T-helper 2 cell treated with Interferon-gamma antibody and Interleukin-4, amounts not matched to agents 5 μg/mL and 100 μg/mL, for 36 hours (primary cell): ENCODE measurements around the gene AHNAK.
A peak's percentile ranks its signal among the peaks of the same experiment; 100 is the strongest.

Experiments used
- DNase-seq: peaks from one replicate; pipeline ENCODE4 v3.0.0; 2021; ENCODE audit warnings: low spot score
- H3K27ac Mint-ChIP-seq: one replicate; pipeline ENCODE4 v1.8.0; 2021; ENCODE audit warnings: mild to moderate bottlenecking, mixed read lengths
- H3K27me3 Mint-ChIP-seq: one replicate; pipeline ENCODE4 v1.8.0; 2021; ENCODE audit warnings: low read depth, mixed read lengths
- H3K36me3 Mint-ChIP-seq: one replicate; pipeline ENCODE4 v1.8.0; 2021; ENCODE audit warnings: low read depth, mixed read lengths
- H3K4me1 Mint-ChIP-seq: one replicate; pipeline ENCODE4 v1.8.0; 2021; ENCODE audit warnings: low read depth, mixed read lengths
- H3K4me3 Mint-ChIP-seq: one replicate; pipeline ENCODE4 v1.8.0; 2022; ENCODE audit warnings: mild to moderate bottlenecking, moderate library complexity, mixed read lengths
- H3K9me3 Mint-ChIP-seq: one replicate; pipeline ENCODE4 v1.8.0; 2021; ENCODE audit warnings: mixed read lengths

AHNAK gene

GRCh38 chr11:62432695-62433094 lies 113.9 kb downstream of the AHNAK start:
- Mint-ChIP-seq H3K27me3 (no peaks in the 10 kb centered on the region), H3K4me3 (no peak overlapping the region), H3K36me3 (peaks cover 3% of the 10 kb centered on the region), H3K9me3 (no peaks in the 10 kb centered on the region), H3K4me1 (peaks cover 57% of the 10 kb centered on the region), H3K27ac (no peak overlapping the region)
- DNase-seq: no peak

GRCh38 chr11:62431171-62431901 lies 115.3 kb downstream of the AHNAK start:
- DNase-seq: no peak
- Mint-ChIP-seq H3K27ac (no peak overlapping the region), H3K27me3 (no peaks in the 10 kb centered on the region), H3K4me3 (no peak overlapping the region), H3K9me3 (no peaks in the 10 kb centered on the region), H3K36me3 (peaks cover 3% of the 10 kb centered on the region), H3K4me1 (peaks cover 65% of the 10 kb centered on the region)

- H3K27me3 Mint-ChIP-seq: no peaks in the 10 kb centered on the region
- H3K4me3 Mint-ChIP-seq: no peak overlapping the region
- H3K27ac Mint-ChIP-seq: peak overlapping the region; percentile 49
- no peak for DNase-seq
- H3K36me3 Mint-ChIP-seq: peaks cover 3% of the 10 kb centered on the region
- H3K9me3 Mint-ChIP-seq: no peaks in the 10 kb centered on the region
- H3K4me1 Mint-ChIP-seq: peaks cover 60% of the 10 kb centered on the region
These were observed 116.2 kb downstream of the AHNAK start for GRCh38 chr11:62430425-62430824.

- Mint-ChIP-seq H3K36me3 (peaks cover 3% of the 10 kb centered on the region), H3K4me3 (peak overlapping the region; percentile 2)
- DNase-seq: no peak
These were observed 117.6 kb downstream of the AHNAK start for GRCh38 chr11:62428871-62429560.

GRCh38 chr11:62427630-62428233 lies 118.9 kb downstream of the AHNAK start:
- Mint-ChIP-seq H3K27ac (peak overlapping the region; percentile 97), H3K4me1 (peaks cover 56% of the 10 kb centered on the region), H3K4me3 (peak overlapping the region; percentile 56), H3K27me3 (no peaks in the 10 kb centered on the region), H3K36me3 (peaks cover 3% of the 10 kb centered on the region), H3K9me3 (no peaks in the 10 kb centered on the region)
- DNase-seq: peak; percentile 51

More at GRCh38 chr11:62428871-62429560, 117.6 kb downstream of the AHNAK start:
- Mint-ChIP-seq H3K9me3 (no peaks in the 10 kb centered on the region), H3K4me1 (peaks cover 57% of the 10 kb centered on the region), H3K27ac (peak overlapping the region; percentile 97), H3K27me3 (no peaks in the 10 kb centered on the region)

GRCh38 chr11:62423012-62423411 lies 123.6 kb downstream of the AHNAK start:
- Mint-ChIP-seq H3K9me3 (no peaks in the 10 kb centered on the region), H3K4me3 (no peak overlapping the region), H3K4me1 (peaks cover 24% of the 10 kb centered on the region), H3K36me3 (peaks cover 6% of the 10 kb centered on the region), H3K27ac (no peak overlapping the region), H3K27me3 (no peaks in the 10 kb centered on the region)
- no peak for DNase-seq

GRCh38 chr11:62421996-62422395 lies 124.6 kb downstream of the AHNAK start:
- Mint-ChIP-seq H3K27ac (no peak overlapping the region), H3K4me1 (peaks cover 18% of the 10 kb centered on the region), H3K4me3 (no peak overlapping the region), H3K9me3 (no peaks in the 10 kb centered on the region), H3K27me3 (no peaks in the 10 kb centered on the region), H3K36me3 (peaks cover 6% of the 10 kb centered on the region)
- DNase-seq: no peak

- Mint-ChIP-seq H3K4me3 (no peak overlapping the region), H3K36me3 (peaks cover 6% of the 10 kb centered on the region), H3K9me3 (no peaks in the 10 kb centered on the region), H3K27me3 (no peaks in the 10 kb centered on the region), H3K4me1 (peaks cover 10% of the 10 kb centered on the region), H3K27ac (peak overlapping the region; percentile 50)
- no peak for DNase-seq
These were observed 125.7 kb downstream of the AHNAK start for GRCh38 chr11:62420882-62421281.

GRCh38 chr11:62419943-62420342 lies 126.7 kb downstream of the AHNAK start:
- H3K4me1 Mint-ChIP-seq: peaks cover 12% of the 10 kb centered on the region
- no peak overlapping the region for H3K4me3 Mint-ChIP-seq
- H3K27ac Mint-ChIP-seq: no peak overlapping the region
- H3K9me3 Mint-ChIP-seq: no peaks in the 10 kb centered on the region
- H3K27me3 Mint-ChIP-seq: no peaks in the 10 kb centered on the region
- no peak for DNase-seq
- H3K36me3 Mint-ChIP-seq: peaks cover 6% of the 10 kb centered on the region

GRCh38 chr11:62419314-62419929 lies 127.2 kb downstream of the AHNAK start:
- H3K4me1 Mint-ChIP-seq: peaks cover 10% of the 10 kb centered on the region
- no peak overlapping the region for H3K27ac Mint-ChIP-seq
- H3K9me3 Mint-ChIP-seq: no peaks in the 10 kb centered on the region
- H3K36me3 Mint-ChIP-seq: peaks cover 6% of the 10 kb centered on the region
- no peak for DNase-seq
- H3K4me3 Mint-ChIP-seq: no peak overlapping the region
- H3K27me3 Mint-ChIP-seq: no peaks in the 10 kb centered on the region

- Mint-ChIP-seq H3K36me3 (peaks cover 6% of the 10 kb centered on the region), H3K9me3 (no peaks in the 10 kb centered on the region)
These were observed 127.9 kb downstream of the AHNAK start, which contains the start of gene SCGB1A1 for GRCh38 chr11:62418733-62419132. TSS of gene SCGB1A1 (plus strand) at chr11:62419033. CDS start at chr11:62419096, 63 bp downstream.

GRCh38 chr11:62418136-62418535 lies 128.5 kb downstream of the AHNAK start:
- peaks cover 6% of the 10 kb centered on the region for H3K36me3 Mint-ChIP-seq
- H3K27ac Mint-ChIP-seq: no peak overlapping the region
- H3K4me3 Mint-ChIP-seq: no peak overlapping the region
- DNase-seq: no peak
- H3K27me3 Mint-ChIP-seq: no peaks in the 10 kb centered on the region
- no peaks in the 10 kb centered on the region for H3K9me3 Mint-ChIP-seq
- H3K4me1 Mint-ChIP-seq: peaks cover 2% of the 10 kb centered on the region

More at GRCh38 chr11:62418733-62419132, 127.9 kb downstream of the AHNAK start, which contains the start of gene SCGB1A1:
- no peak for DNase-seq
- Mint-ChIP-seq H3K27me3 (no peaks in the 10 kb centered on the region), H3K4me1 (peaks cover 7% of the 10 kb centered on the region), H3K4me3 (no peak within 1 kb of the TSS), H3K27ac (no peak within 1 kb of the TSS)

GRCh38 chr11:62416596-62416995 lies 130.0 kb downstream of the AHNAK start:
- H3K27ac Mint-ChIP-seq: no peak overlapping the region
- H3K27me3 Mint-ChIP-seq: no peaks in the 10 kb centered on the region
- DNase-seq: no peak
- H3K36me3 Mint-ChIP-seq: peaks cover 3% of the 10 kb centered on the region
- no peak overlapping the region for H3K4me3 Mint-ChIP-seq
- no peaks in the 10 kb centered on the region for H3K9me3 Mint-ChIP-seq
- peaks cover 2% of the 10 kb centered on the region for H3K4me1 Mint-ChIP-seq
